Trophoblast cell (in vitro differentiated cells and primary cell): Measurements from ENCODE around the gene EML1.

ENCODE experiments used
- DNase-seq, 2 donors: peaks; one replicate each; pipeline ENCODE4 v3.0.0-alpha.2; 2016
- H2AFZ ChIP-seq: 2 replicates; pipeline ENCODE4 v1.6.1; 2013; ENCODE audit warnings: low read length, moderate library complexity, mild to moderate bottlenecking; ENCODE audit not compliant: insufficient read depth, poor library complexity
- H2AK5ac ChIP-seq: 2 replicates; pipeline ENCODE4 v1.6.1; 2013; ENCODE audit warnings: mild to moderate bottlenecking, low read length
- H2BK120ac ChIP-seq: 2 replicates; pipeline ENCODE4 v1.6.1; 2013; ENCODE audit warnings: low read length, mild to moderate bottlenecking, moderate library complexity; ENCODE audit not compliant: insufficient read depth, poor library complexity
- H2BK12ac ChIP-seq: 2 replicates; pipeline ENCODE4 v1.6.1; 2013; ENCODE audit warnings: mild to moderate bottlenecking, low read length, moderate library complexity
- H2BK5ac ChIP-seq: 2 replicates; pipeline ENCODE4 v1.6.1; 2013; ENCODE audit warnings: low read length, low read depth, moderate library complexity, mild to moderate bottlenecking; ENCODE audit not compliant: poor library complexity
- H3K14ac ChIP-seq: 2 replicates; pipeline ENCODE4 v1.6.1; 2013; ENCODE audit warnings: mild to moderate bottlenecking, low read length
- H3K18ac ChIP-seq: 2 replicates; pipeline ENCODE4 v1.6.1; 2013; ENCODE audit warnings: mild to moderate bottlenecking, low read length
- H3K23ac ChIP-seq: 2 replicates; pipeline ENCODE4 v1.6.1; 2013; ENCODE audit warnings: low read length
- H3K27ac ChIP-seq: 2 replicates; pipeline ENCODE4 v1.5.1; 2013; ENCODE audit warnings: low read depth, mild to moderate bottlenecking, inconsistent platforms, low read length, moderate library complexity
- H3K27me3 ChIP-seq: 2 replicates; pipeline ENCODE4 v1.6.1; 2013; ENCODE audit warnings: inconsistent platforms, mild to moderate bottlenecking, low read length, moderate library complexity; ENCODE audit not compliant: insufficient read depth
- H3K36me3 ChIP-seq, 2 experiments: 1 replicate in 1 of 2; 2 replicates in 1 of 2; pipeline ENCODE4 v1.6.1; 2013; ENCODE audit warnings: low read length in 2 of 2, mild to moderate bottlenecking in 2 of 2, moderate library complexity in 1 of 2; ENCODE audit not compliant: insufficient read depth in 2 of 2, control insufficient read depth in 1 of 2
- H3K4ac ChIP-seq: 2 replicates; pipeline ENCODE4 v1.6.1; 2013; ENCODE audit warnings: low read depth, mild to moderate bottlenecking, low read length, moderate library complexity
- H3K4me1 ChIP-seq, 2 experiments: 1 replicate in 1 of 2; 2 replicates in 1 of 2; pipeline ENCODE4 v1.6.1; 2013; ENCODE audit warnings: low read length in 2 of 2, mild to moderate bottlenecking in 2 of 2, moderate library complexity in 1 of 2; ENCODE audit not compliant: insufficient read depth in 2 of 2, control insufficient read depth in 1 of 2
- H3K4me2 ChIP-seq: 2 replicates; pipeline ENCODE4 v1.6.1; 2013; ENCODE audit warnings: inconsistent platforms, mild to moderate bottlenecking, low read length, moderate library complexity
- H3K4me3 ChIP-seq: 2 replicates; pipeline ENCODE4 v1.5.1; 2013; ENCODE audit warnings: mild to moderate bottlenecking, low read depth, low read length, inconsistent platforms
- H3K79me1 ChIP-seq: one replicate; pipeline ENCODE4 v1.6.1; 2013; ENCODE audit warnings: low read length
- H3K79me2 ChIP-seq: 2 replicates; pipeline ENCODE4 v1.6.1; 2013; ENCODE audit warnings: low read length, mild to moderate bottlenecking; ENCODE audit not compliant: control insufficient read depth, insufficient read depth, poor library complexity
- H3K9ac ChIP-seq: 2 replicates; pipeline ENCODE4 v1.6.1; 2013; ENCODE audit warnings: mild to moderate bottlenecking, low read length
- H3K9me3 ChIP-seq: 2 replicates; pipeline ENCODE4 v1.6.1; 2013; ENCODE audit warnings: low read depth, mild to moderate bottlenecking, control low read depth, inconsistent platforms, low read length; ENCODE audit not compliant: insufficient read depth
- H4K12ac ChIP-seq: 2 replicates; pipeline ENCODE4 v1.6.1; 2013; ENCODE audit warnings: low read depth, mild to moderate bottlenecking, low read length, moderate library complexity
- H4K8ac ChIP-seq: 2 replicates; pipeline ENCODE4 v1.6.1; 2013; ENCODE audit warnings: low read depth, mild to moderate bottlenecking, low read length, moderate library complexity
- H4K91ac ChIP-seq: one replicate; pipeline ENCODE4 v1.6.1; 2013; ENCODE audit warnings: low read depth, mild to moderate bottlenecking, low read length, moderate library complexity
- WGBS: extraction: QIAGEN DNeasy Blood & Tissue Kit; methylation state at CpG from one replicate; pipeline ENCODE4 v1.1.7; 2013; ENCODE audit warnings: missing lambda C conversion rate; ENCODE audit not compliant: insufficient read length, insufficient coverage; ENCODE audit errors: extremely low coverage; 5-methylcytosine and 5-hydroxymethylcytosine counted together

The EML1 gene

GRCh38 chr14:99905121-99905520 lies 111.9 kb downstream of the EML1 start:
- Histone ChIP-seq H3K27ac (no peak overlapping the region), H2BK12ac (no peak overlapping the region), H3K4ac (no peak overlapping the region), H3K4me3 (no peak overlapping the region), H4K91ac (no peak overlapping the region), H4K8ac (no peak overlapping the region), H4K12ac (no peak overlapping the region), H2BK5ac (no peak overlapping the region), H3K18ac (no peak overlapping the region), H2BK120ac (no peak overlapping the region), H3K79me1 (no peaks in the 10 kb centered on the region), H2AFZ (no peak overlapping the region), H3K36me3 (peaks cover 4 to 5% of the 10 kb centered on the region in 2 experiments), H2AK5ac (no peak overlapping the region), H3K79me2 (no peaks in the 10 kb centered on the region), H3K4me2 (no peak overlapping the region), H3K4me1 (peaks cover 0 to 6% of the 10 kb centered on the region in 2 experiments), H3K9me3 (peaks cover 2% of the 10 kb centered on the region), H3K14ac (no peak overlapping the region), H3K27me3 (no peaks in the 10 kb centered on the region), H3K9ac (no peak overlapping the region), H3K23ac (no peak overlapping the region)
- no CpG with 5 or more reads among the region's 5 CpGs for WGBS
- no peak for DNase-seq

GRCh38 chr14:99907761-99908652 lies 114.8 kb downstream of the EML1 start:
- Histone ChIP-seq H3K27ac (no peak overlapping the region), H3K4me1 (peaks cover 0 to 6% of the 10 kb centered on the region in 2 experiments), H2BK5ac (no peak overlapping the region), H3K4me2 (no peak overlapping the region), H3K23ac (no peak overlapping the region), H2AK5ac (no peak overlapping the region), H3K4me3 (no peak overlapping the region), H3K18ac (no peak overlapping the region), H2BK12ac (no peak overlapping the region), H3K27me3 (no peaks in the 10 kb centered on the region), H4K8ac (no peak overlapping the region), H3K36me3 (peaks cover 0 to 2% of the 10 kb centered on the region in 2 experiments), H3K9ac (no peak overlapping the region), H3K9me3 (peaks cover 2% of the 10 kb centered on the region), H2BK120ac (no peak overlapping the region), H3K79me1 (no peaks in the 10 kb centered on the region), H3K4ac (no peak overlapping the region), H4K12ac (no peak overlapping the region), H4K91ac (no peak overlapping the region), H3K79me2 (no peaks in the 10 kb centered on the region), H2AFZ (no peak overlapping the region), H3K14ac (no peak overlapping the region)
- DNase-seq: no peak
- whole genome bisulfite sequencing: no CpG with 5 or more reads among the region's 24 CpGs

- H3K79me2 ChIP-seq: no peaks in the 10 kb centered on the region
- H3K27me3 ChIP-seq: no peaks in the 10 kb centered on the region
- no peak overlapping the region for H3K14ac ChIP-seq
- H3K4me1 ChIP-seq: peaks cover 0 to 6% of the 10 kb centered on the region in 2 experiments
- H2AFZ ChIP-seq: no peak overlapping the region
- no peak overlapping the region for H3K4me2 ChIP-seq
- H4K12ac ChIP-seq: no peak overlapping the region
- no peak overlapping the region for H3K27ac ChIP-seq
- no peak overlapping the region for H4K8ac ChIP-seq
- H3K18ac ChIP-seq: no peak overlapping the region
- H2BK5ac ChIP-seq: no peak overlapping the region
- H3K4me3 ChIP-seq: no peak overlapping the region
- no peak overlapping the region for H2BK12ac ChIP-seq
- no peak overlapping the region for H3K4ac ChIP-seq
- H3K23ac ChIP-seq: no peak overlapping the region
- no peak overlapping the region for H2AK5ac ChIP-seq
- no peak overlapping the region for H2BK120ac ChIP-seq
- no peaks in the 10 kb centered on the region for H3K79me1 ChIP-seq
- no CpG with 5 or more reads among the region's 7 CpGs for WGBS
- H3K36me3 ChIP-seq: peaks cover 0 to 2% of the 10 kb centered on the region in 2 experiments
- peaks cover 1% of the 10 kb centered on the region for H3K9me3 ChIP-seq
- no peak overlapping the region for H3K9ac ChIP-seq
- no peak overlapping the region for H4K91ac ChIP-seq
- DNase-seq: no peak
Measured at GRCh38 chr14:99908653-99909250, 115.5 kb downstream of the EML1 start.

- Histone ChIP-seq H3K27me3 (no peaks in the 10 kb centered on the region), H2BK12ac (no peak overlapping the region), H3K23ac (no peak overlapping the region), H3K14ac (no peak overlapping the region), H4K12ac (no peak overlapping the region), H3K9ac (no peak overlapping the region), H3K9me3 (no peaks in the 10 kb centered on the region), H3K4me1 (peaks cover 0 to 6% of the 10 kb centered on the region in 2 experiments), H2AK5ac (no peak overlapping the region), H2BK5ac (no peak overlapping the region), H3K79me1 (no peaks in the 10 kb centered on the region), H3K36me3 (peaks cover 5 to 6% of the 10 kb centered on the region in 2 experiments), H4K91ac (no peak overlapping the region), H3K4ac (no peak overlapping the region), H3K27ac (no peak overlapping the region), H3K18ac (no peak overlapping the region), H3K4me2 (no peak overlapping the region), H4K8ac (no peak overlapping the region), H2BK120ac (no peak overlapping the region), H2AFZ (no peak overlapping the region), H3K79me2 (no peaks in the 10 kb centered on the region), H3K4me3 (no peak overlapping the region)
- WGBS: no CpG with 5 or more reads among the region's 12 CpGs
- DNase-seq: no peak
Measured at GRCh38 chr14:99909513-99910064, 116.4 kb downstream of the EML1 start.
